UCSD-AML1 (cell line): ENCODE data around the gene NFKBIE.

Experiments used
- DNase-seq: peaks from one replicate; lab custom pipeline; 2025; ENCODE audit not compliant: unreplicated experiment; lab: John Stamatoyannopoulos, UW

NFKBIE gene

DNA sequence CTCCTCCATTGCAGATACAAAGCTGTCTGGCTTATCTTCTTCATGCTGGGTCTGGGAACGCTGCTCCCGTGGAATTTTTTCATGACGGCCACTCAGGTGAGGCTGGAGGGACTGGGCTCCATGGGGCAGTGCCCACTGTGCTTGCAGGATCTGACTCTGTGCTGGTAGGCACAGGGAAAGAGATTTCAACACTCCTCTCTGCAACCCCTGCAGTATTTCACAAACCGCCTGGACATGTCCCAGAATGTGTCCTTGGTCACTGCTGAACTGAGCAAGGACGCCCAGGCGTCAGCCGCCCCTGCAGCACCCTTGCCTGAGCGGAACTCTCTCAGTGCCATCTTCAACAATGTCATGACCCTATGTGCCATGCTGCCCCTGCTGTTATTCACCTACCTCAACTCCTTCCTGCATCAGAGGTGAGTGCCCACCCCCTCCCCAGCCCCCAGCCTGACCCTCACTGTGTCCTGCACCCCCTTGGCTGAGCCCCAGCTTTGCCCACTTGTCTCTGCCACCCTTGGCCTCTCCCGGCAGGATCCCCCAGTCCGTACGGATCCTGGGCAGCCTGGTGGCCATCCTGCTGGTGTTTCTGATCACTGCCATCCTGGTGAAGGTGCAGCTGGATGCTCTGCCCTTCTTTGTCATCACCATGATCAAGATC lies 35.8 kb downstream of the NFKBIE start:
- DNase-seq, result no peak

DNA sequence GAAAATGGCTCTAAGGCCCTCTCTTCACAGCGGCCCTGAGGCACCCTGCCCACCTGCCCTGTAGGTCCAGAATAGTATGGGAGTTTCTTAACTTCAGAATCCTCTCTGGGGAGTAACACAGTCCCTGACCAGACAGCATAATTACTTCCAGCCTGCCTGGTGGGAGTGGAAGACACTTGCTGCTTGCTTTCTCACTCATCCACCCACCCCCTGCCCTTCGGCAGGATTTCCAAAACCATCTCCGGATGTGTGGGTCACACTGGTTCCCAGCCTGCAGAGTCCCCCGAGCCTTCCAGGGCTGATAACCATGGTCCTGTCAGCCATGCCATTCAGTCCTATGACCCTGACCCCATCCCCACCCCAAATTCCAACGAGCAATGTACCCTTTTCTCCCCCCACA lies 36.5 kb downstream of the NFKBIE start:
- DNase-seq, result no peak

DNA sequence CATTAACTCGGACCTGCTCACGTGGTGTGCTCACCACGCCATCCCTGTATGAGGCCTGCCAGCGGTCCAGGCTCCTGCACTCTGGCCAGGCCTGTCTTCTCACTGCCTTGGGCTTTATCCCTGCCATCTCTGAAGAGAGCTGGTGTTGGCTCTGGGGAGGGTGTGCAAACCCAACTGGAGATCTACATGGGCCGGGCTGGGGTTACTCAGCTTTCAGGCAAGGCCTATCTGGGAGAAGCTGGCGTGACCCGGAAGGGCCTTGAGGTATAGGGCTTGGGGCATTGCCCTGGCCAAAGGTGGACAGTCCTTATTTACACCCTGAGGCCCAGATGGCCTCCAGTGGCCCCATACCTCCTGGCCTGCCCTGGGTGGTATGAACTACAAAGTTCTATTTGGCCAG lies 36.9 kb downstream of the NFKBIE start:
- no peak for DNase-seq

DNA sequence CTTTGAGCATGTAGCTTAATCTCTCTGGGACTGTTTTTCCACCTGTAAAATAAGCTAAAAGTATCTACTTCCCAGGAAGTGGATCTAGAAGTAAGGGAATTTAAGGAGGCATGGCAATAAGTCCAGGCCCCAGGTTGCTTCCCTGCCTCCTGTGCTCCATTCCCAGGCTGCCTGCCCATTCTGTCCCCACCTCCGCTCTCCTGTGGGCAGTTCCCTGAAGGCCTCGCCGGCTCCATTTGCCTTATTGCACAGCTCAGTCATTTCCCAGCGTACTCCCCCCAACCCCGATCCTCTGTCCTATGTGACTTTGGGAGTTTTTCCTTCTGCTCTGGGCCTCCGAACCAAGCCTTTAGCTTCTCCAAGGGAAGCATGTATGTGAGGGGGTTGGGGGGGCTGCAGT lies 37.3 kb downstream of the NFKBIE start:
- DNase-seq, result no peak

DNA sequence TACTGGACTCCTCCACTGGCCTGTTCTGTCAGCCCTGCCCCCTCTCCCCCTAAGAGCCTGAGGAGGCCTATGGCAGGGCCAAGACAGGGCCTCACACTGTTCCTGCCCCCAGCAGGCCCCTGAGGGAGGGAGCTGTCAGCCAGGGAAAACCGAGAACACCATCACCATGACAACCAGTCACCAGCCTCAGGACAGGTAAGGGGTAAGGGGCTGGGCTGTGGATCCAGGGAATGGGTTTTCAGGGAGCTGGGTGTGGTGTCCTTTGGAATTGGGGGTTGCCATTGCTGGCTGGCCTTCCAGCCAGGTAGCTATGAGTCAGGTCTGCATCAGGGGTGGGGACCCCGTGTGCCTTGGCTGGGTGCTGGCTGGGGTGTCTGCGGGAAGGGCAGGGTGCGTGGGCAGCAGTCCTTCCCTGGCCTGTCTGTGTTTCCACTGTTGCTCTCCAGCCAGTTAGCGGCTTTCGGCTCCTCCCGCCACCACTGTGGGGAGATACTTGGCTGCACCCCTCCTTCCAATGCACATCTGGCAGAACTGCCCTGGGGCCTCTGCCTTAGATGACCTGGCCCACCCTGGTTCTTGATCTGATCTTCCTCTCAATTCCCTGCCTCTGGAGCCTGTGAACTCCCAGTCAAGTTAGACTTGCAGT lies 38.1 kb downstream of the NFKBIE start:
- no peak for DNase-seq

DNA sequence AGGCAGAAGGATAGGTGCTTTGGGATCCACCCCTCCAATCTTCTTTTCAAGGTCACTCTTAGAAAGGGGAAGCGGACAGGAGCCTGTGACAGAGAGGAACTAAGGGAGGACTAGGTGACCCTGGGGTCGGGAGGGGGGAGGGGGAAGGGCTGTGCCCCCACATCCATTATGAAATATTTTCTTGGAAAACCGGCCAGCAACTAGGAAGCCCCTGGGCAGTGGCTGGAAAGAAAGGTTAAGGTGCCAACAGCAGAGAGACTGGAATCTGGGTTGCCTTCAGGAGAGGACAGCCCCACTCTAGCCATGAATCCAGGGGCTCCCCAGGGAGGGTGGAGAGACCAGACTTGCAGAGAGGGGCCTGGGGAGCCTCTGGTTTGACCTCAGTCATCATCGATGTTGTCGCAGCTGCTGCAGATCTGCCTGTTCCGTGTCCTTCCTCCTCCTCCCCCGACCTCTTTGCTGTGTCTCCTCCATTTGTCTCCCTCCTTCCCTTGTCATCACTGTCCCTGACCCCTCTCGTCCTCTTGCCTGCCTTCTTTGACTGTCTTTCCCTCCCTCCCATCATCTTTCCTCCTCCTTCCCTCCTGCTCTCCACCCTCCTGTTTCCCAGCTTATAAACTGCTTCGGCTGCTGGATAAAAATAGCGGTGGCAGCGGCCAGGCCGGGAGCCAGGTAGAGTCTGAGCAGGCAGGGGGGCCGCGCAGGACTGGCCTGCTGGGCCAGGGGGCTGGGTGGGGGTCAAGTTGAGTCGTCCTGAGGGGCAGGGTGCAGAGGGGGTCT lies 38.8 kb downstream of the NFKBIE start:
- no peak for DNase-seq

DNA sequence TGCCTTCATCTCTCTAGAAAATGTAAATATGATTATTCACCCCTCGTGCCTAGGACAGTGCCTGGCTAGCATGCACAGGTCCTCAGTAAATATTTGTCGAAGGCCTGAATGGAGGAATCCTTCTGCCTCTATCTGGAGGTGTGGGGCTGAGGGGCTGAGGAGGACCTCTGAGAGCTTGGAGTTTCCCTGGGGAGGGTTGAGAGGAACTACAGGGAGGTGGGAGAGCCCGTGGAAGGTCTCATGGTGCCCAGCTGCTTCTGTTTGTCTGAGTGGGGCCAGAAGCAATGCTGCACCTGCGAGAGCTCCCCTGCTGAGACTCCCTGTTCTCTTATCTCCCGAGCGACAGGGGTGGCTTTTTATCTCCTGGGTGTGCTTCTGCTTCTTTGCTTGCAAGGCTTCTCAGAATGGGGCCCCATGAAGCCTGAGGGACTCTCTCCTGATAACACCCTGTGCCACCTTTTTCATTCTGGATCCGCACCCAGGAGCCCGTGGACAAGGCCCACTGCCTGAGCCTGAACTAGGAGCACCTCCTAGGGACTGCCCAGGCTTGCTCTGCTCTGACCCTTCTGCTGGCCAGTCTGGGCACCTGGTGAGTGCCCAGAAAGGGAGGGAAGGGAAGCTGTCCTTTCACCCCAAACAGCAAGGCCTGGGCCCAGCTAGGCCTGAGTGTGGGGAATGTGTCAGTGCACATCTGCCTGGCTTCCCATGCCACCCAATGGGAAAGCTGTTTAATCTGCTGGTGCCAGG lies 39.6 kb downstream of the NFKBIE start:
- DNase-seq, result no peak

DNA sequence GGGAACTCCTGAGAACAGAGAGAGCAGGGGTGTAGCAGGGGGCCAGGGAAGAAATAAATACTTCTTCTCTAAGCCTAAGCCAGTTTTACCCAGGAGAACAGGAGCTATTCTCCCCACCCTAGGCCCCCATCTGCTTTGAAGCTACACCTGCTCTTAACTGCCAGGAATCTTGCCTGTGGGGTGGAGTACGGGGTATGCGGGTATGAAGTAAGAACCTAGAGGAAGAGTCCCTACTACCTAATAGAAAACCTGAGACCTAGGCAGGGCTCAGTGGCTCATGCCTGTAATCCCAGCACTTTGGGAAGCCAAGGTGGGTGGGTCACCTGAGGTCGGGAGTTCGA lies 40.4 kb downstream of the NFKBIE start:
- DNase-seq, result no peak

DNA sequence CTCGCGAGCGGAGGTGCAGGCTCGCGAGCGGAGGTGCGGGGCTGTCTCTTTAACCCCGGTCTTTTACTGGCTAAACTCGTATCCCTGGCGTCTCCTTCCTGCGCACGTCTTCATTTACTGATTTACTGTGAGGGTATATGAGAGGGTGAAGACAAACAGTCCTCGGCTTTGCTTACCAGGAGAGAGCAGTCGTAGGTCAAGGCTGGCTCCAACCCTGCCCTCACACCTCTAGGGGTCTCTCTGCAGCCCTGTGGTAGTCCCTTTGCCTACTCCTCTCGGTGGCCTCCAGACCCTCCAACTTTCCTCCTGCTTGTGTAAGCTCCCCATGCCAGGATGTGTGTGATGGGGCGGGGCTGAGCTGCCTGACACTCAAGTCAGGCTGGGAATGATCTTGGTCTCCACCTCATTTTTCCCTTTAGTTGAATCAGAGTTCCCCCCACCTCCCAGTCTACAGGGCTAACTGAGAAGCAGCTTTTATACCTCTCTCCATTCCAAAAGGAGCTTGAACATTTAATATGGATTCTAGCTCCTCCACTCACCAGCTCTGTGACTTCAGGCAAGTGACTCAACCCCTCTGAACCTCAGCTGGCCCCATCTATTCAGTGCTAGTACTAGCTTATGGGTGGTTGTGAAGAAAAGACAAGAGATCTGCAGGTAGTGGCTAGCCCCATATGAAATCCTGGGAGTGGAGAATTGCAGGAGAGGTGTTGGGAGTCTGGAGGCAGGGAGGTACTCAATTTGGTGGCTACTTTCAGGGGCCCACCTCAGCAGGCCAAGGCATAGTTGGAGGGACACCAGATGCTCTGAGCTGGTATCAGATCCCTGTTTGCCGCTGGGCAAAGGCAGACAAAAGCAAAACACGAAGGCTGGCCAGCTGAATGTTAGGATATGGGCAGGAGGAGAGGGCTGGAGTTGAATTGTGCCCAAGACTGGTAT lies 41.1 kb downstream of the NFKBIE start:
- DNase-seq, result peak; percentile 44

DNA sequence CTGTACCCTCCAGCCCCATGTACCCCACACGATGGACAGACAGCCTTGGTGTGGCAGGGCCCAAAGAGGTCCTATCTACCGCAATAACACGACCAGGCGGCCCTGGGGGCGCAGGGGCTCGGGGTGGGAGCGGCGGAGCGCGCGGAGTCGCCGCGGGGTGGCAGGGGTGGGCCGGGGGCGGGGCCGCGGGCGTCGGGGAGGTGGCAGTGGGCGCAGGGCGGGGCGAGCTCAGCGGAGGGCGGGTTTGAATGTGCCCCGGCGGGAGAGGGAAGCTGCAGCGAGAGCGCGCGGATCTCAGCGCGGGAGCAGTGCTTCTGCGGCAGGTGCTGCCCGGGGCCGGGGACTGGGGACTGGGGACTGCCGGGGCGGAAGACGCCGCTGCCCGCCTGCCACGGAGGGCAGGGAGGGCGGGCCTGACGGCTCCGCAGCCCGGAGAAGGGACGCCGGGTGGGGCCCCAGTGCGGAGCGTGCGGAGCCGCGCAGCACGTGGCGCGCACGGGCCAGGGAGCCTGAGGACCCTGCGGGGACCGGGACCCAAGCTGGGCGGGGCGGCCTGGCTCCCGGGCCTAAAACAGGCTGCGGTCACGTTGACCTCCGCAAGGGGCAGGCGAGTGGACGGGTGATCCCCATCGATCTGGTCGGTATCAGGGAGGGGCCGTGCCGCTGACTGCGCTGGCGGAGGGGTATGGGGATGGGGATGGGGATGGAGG lies 41.9 kb downstream of the NFKBIE start, which contains the start of gene SLC29A1:
TSS of gene SLC29A1 (plus strand) at position 277 of the 710 bp plus-strand sequence. CDS start 3,719 bp downstream, outside the sequence.
- peak; percentile 81 for DNase-seq

DNA sequence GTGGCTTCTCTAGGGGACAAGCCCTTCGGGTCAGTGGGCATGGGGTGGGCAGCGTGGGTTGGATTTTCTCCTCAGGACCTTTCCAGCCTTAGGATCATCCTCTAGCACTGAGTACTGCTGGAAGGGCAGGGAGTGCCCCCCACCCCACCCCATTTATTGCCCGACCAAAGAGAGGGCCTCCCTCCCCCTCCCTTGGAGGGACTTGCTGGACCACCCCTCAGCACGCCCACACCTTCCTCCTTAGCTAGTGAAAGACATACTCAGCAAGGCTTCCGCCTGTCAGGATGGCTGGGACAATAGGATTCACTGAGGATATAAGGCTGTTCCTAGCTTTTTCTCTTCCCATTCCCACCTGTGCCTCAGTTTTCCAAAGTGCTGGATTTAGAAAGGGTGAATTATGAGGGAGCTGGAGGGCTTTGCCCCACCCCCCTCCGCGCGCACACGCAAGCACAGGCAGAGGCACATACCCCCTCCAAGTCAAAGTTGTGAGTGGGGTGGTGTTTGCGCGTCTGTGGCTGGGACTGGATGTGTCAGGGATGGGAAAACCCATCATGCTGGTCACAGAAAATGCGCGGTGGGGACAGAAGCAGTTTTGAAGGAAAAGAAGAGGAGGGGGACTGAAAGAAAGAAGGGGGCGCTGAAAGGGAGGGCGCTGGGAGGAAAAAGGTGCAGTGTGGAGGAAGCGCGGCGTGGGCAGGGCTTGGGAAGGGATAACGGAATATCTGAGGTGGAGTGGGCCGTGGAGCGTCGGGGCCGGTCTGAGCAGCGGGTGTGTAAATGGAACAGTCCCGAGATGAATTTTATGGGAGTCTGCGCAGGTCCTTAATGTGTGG lies 42.6 kb downstream of the NFKBIE start:
- no peak for DNase-seq

DNA sequence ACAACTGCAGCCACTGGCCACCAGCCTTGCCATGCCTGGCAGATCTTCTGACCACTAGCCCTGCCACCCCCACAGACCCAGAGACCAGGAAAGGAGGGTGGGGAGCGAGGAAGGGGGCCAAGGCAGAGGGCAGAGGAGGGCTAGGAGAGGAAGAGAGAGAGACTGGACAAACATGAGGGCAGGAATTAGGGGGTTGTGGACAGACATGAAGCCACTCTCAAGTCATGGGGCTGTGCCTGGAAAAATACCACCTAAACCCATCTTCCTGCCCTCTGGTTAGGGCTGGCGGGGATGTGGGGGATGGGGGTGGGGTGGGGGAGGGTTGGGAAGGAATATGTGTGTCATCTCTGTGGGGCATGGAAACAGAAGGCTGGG lies 43.4 kb downstream of the NFKBIE start:
- DNase-seq, result no peak

DNA sequence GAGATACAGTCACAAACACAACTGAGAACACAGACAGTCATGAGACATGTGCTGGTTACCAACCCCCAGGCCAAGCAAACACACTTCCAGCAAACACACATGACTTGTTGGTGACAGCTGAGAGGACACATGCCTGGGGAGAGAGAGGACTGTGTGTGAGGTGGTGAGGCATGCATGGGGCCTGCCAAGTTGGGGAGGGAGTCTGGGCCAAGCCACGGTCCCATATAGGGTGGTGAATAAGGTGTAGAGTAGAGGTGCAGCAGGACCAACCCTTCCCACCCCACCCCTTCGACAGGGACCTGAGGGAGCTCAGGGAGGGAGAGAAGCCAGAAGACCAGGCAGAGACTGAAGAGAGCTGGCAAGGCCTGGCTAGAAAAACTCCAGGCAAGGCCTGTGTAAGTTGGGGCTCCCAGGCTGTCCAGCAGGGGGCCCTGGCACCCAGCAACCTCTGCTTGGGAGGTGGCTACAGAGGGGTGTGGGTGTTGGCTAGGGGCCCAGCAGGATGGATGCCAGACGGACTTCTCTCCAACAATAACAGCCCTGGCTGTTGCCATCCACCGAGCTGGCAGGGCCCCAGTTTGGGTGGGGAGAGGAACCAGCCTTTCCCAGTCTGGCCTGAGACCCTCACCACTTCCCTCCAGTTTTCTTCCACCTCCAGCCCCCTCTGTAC lies 43.9 kb downstream of the NFKBIE start:
- DNase-seq, result peak; percentile 83

DNA sequence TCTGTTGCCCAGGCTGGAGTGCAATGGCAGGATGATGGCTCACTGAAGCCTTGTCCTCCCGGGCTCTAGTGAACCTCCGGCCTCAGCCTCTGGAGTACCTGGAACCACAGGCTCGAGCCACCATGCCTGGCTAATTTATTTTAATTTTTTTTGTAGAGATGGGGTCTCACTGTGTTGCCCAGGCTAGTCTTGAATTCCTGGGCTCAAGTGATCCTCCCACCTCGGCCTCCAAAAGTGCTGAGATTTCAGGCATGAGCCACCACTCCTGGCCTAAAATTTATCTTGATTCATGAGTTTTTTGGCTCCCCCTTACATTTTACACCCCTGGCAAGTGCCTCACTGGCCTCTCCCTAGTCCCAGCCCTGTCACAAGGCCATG lies 44.4 kb downstream of the NFKBIE start:
- DNase-seq, result no peak

DNA sequence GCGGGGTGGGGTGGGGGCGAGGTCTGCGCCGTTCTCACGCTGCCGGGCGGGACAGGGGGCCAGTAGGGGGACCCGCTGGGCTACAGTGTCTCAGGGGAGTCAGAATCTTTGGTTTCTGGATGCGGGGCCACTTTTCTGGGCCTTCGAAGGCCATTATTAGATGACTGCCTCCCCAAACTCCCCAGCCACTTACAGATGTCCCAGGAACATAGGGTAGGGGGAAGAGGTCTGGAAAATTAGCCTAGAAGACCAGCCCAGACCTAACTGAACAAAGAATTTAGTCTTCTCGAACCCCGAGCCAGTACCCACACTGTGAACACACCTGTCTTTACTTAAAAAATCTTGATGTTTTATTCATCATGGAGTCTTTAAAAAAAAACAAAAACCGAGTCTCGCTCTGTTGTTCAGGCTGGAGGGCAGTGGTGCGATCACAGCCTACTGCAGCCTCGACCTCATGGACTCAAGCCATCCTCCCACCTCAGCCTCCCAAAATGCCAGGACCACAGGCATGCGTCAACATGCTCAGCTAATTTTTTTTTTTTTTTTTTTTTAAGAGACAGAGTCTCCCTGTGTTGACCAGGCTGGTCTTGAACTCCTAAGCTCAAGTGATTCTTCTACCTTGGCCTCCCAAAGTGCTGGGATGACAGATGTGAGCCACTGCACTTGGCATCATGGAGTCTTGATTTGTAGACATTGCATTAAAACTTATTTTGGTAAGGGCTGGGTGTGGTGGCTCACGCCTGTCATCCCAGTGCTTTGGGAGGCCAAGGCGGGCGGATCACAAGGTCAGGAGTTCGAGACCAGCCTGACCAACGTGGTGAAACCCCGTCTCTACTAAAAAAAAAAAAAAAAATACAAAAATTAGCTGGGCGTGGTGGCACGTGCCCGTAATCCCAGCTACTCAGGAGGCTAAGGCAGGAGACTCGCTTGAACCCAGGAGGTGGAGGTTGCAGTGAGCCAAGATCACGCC lies 45.3 kb downstream of the NFKBIE start:
- no peak for DNase-seq

DNA sequence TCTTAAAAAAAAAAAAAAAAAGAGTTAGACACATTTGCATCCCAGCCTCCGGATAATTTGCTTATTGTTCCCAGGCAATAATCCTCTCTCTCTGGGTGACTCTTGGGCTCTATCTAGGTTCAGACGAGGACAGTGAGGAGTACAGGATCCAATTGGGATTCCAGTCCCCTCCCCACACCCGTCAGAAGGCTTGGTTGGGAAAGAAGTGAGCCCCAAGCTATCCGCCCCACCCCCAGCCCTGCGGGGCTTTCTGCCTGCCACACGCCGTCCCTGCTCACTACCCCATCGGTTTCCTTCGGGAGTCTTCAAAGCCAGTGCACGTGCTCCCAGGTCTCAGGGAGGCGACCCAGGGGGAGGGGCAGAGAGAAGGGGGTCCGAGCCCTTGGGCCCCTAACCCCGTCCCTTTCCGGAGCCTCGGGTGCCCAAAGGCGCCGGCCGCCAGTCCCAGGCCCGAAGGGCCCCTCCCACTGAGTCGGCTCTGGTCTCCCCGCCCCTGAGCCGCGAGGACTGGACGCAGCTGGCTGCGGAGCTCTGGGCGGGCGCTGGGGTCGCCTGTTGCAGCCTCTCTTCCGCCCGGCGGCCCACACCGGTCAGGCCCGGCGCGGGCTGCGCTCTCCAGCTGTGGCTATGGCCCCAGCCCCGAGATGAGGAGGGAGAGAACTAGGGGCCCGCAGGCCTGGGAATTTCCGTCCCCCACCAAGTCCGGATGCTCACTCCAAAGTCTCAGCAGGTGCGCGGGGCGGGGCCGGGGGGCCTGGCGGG lies 46.1 kb downstream of the NFKBIE start:
- peak; percentile 80 for DNase-seq
